GM06990 (cell line): ENCODE measurements around the gene ADAMTS2.

Experiments used
- DNase-seq: peaks from one replicate; pipeline ENCODE4 v3.0.0-alpha.2; 2011; ENCODE audit not compliant: insufficient read length; ENCODE audit errors: extremely low read depth
- H3K27me3 ChIP-seq: replicated peaks from 2 replicates; pipeline ENCODE4 v1.6.0; 2011; ENCODE audit warnings: low read length; ENCODE audit not compliant: control insufficient read depth, insufficient read depth
- H3K36me3 ChIP-seq: 2 replicates; pipeline ENCODE4 v1.5.1; 2011; ENCODE audit warnings: low read length; ENCODE audit not compliant: control insufficient read depth, insufficient read depth
- H3K4me3 ChIP-seq: replicated peaks from 2 replicates; pipeline ENCODE4 v1.5.1; 2011; ENCODE audit warnings: low read depth, mild to moderate bottlenecking, control low read depth, low read length
- CTCF ChIP-seq: IDR thresholded peaks from 2 replicates; pipeline ENCODE4 v1.5.1; 2011; ENCODE audit warnings: low read length, control low read depth, mild to moderate bottlenecking, inconsistent platforms; ENCODE audit not compliant: insufficient read depth, poor library complexity, severe bottlenecking

The ADAMTS2 gene

GRCh38 chr5:179313849-179314521 is 31.3 kb downstream of the ADAMTS2 start:
- H3K36me3 ChIP-seq, result no peaks in the 10 kb centered on the region
- no peak overlapping the region for H3K4me3 ChIP-seq
- H3K27me3 ChIP-seq, result no peaks in the 10 kb centered on the region
- DNase-seq, result no peak
- TF ChIP-seq CTCF, result no peak

GRCh38 chr5:179312557-179313235 is 32.6 kb downstream of the ADAMTS2 start:
- H3K4me3 ChIP-seq, result no peak overlapping the region
- no peaks in the 10 kb centered on the region for H3K36me3 ChIP-seq
- no peak for TF ChIP-seq CTCF
- H3K27me3 ChIP-seq, result no peaks in the 10 kb centered on the region
- no peak for DNase-seq

GRCh38 chr5:179311581-179311980 is 33.7 kb downstream of the ADAMTS2 start:
- DNase-seq, result no peak
- Histone ChIP-seq H3K4me3 (no peak overlapping the region), H3K27me3 (no peaks in the 10 kb centered on the region), H3K36me3 (no peaks in the 10 kb centered on the region)
- no peak for TF ChIP-seq CTCF

- DNase-seq, result no peak
- H3K27me3 ChIP-seq, result no peaks in the 10 kb centered on the region
These were observed 34.2 kb downstream of the ADAMTS2 start for GRCh38 chr5:179311091-179311470.

GRCh38 chr5:179310439-179311090 is 34.7 kb downstream of the ADAMTS2 start:
- no peaks in the 10 kb centered on the region for H3K27me3 ChIP-seq
- H3K4me3 ChIP-seq, result no peak overlapping the region
- no peaks in the 10 kb centered on the region for H3K36me3 ChIP-seq
- no peak for TF ChIP-seq CTCF
- DNase-seq, result no peak

More at GRCh38 chr5:179311091-179311470, 34.2 kb downstream of the ADAMTS2 start:
- Histone ChIP-seq H3K36me3 (no peaks in the 10 kb centered on the region), H3K4me3 (no peak overlapping the region)
- no peak for TF ChIP-seq CTCF
